Vagina (tissue), 2 donors: ENCODE results near the gene DNAJC12.

ENCODE experiments used
- POLR2AphosphoS5 ChIP-seq, 2 donors: sonication (generic); formaldehyde crosslinking; IDR thresholded peaks; one replicate each; pipeline ENCODE4 v1.9.0; 2017; ENCODE audit warnings: antibody characterized with exemption in 2 of 2, mild to moderate bottlenecking in 2 of 2, low read depth in 1 of 2; ENCODE audit not compliant: insufficient read depth in 1 of 2
- TF ChIP-seq, protein P1 (sequence below), 3 experiments: fragments of 450-650 bp in 2 of 3; fragments of 200-600 bp in 1 of 3; sonication (generic) in 1 of 3; IDR thresholded peaks; one replicate each; pipeline ENCODE4 v1.5.1; 2017 to 2019; ENCODE audit warnings: antibody characterized with exemption in 3 of 3, mild to moderate bottlenecking in 2 of 3, moderate library complexity in 2 of 3

DNA sequence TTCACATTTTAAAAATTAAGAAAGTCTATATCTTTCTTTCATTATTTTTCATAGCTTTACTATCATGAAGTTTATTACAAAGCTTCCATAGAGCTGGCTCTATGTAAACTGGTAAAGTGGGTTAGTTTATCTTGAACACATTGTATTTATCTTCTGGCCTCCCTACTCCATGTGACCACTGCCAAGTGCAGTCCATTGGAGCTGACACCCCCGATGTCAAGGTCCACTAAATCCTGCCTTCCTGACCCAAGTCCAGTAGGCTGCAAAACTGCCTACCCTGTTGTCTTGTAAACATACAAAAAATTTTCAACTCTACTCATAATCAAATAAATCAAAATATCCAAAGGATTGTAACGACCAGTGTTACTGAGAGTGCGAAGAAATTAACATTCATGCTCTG is 10.2 kb downstream of the DNAJC12 start:
- TF ChIP-seq POLR2AphosphoS5 (IDR thresholded peaks at IDR 0.05; ENCODE audit: insufficient read depth in 1 of 2, low read depth in 1 of 2) = no peak
- TF ChIP-seq, protein P1, sequence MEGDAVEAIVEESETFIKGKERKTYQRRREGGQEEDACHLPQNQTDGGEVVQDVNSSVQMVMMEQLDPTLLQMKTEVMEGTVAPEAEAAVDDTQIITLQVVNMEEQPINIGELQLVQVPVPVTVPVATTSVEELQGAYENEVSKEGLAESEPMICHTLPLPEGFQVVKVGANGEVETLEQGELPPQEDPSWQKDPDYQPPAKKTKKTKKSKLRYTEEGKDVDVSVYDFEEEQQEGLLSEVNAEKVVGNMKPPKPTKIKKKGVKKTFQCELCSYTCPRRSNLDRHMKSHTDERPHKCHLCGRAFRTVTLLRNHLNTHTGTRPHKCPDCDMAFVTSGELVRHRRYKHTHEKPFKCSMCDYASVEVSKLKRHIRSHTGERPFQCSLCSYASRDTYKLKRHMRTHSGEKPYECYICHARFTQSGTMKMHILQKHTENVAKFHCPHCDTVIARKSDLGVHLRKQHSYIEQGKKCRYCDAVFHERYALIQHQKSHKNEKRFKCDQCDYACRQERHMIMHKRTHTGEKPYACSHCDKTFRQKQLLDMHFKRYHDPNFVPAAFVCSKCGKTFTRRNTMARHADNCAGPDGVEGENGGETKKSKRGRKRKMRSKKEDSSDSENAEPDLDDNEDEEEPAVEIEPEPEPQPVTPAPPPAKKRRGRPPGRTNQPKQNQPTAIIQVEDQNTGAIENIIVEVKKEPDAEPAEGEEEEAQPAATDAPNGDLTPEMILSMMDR (IDR thresholded peaks at IDR 0.05) = no peak
